Heart right ventricle (tissue), 16 donors: ENCODE data around the gene HYAL3. TPM values are rescaled to one million over a fixed set of nuclear protein-coding genes. Genes with fewer than 3 reads are reported as not detected.
"Not testable (repeated sequence)": the region's sequence is repeated elsewhere in the genome, so short reads cannot be mapped to it uniquely, and the experiment has no call there.

Experiments
- ATAC-seq, 8 donors: fragments of 200-7000 bp; cut with Tn5 transposase; one replicate each; pipeline ENCODE4 v1.9.1; 2020; ENCODE audit warnings: mild to moderate bottlenecking in 8 of 8, moderate library complexity in 8 of 8, moderate number of reproducible peaks in 1 of 8
- DNase-seq, 2 donors: peaks; one replicate each; pipeline ENCODE4 v3.0.0-alpha.2; 2020
- H3K27ac ChIP-seq, 10 donors: fragments of 200-600 bp; sonication (generic) in 2 of 10; one replicate each; pipeline versions ENCODE4 v1.5.0 to v1.8.0; 2020 to 2022; ENCODE audit warnings: mild to moderate bottlenecking in 3 of 10
- H3K27me3 ChIP-seq, 7 donors: fragments of 200-600 bp; one replicate each; pipeline ENCODE4 v1.8.0; 2021 to 2022; ENCODE audit warnings: mild to moderate bottlenecking in 2 of 7
- H3K36me3 ChIP-seq, 9 donors: fragments of 200-600 bp; sonication (generic) in 1 of 9; one replicate each; pipeline versions ENCODE4 v1.5.0 to v1.8.0; 2020 to 2022; ENCODE audit warnings: mild to moderate bottlenecking in 2 of 9
- H3K4me1 ChIP-seq, 9 donors: fragments of 200-600 bp; sonication (generic) in 1 of 9; one replicate each; pipeline versions ENCODE4 v1.5.0 to v1.8.0; 2020 to 2022; ENCODE audit warnings: mild to moderate bottlenecking in 4 of 9
- H3K4me3 ChIP-seq, 10 donors: fragments of 200-600 bp; sonication (generic) in 2 of 10; one replicate each; pipeline versions ENCODE4 v1.5.0 to v1.8.0; 2020 to 2022; ENCODE audit warnings: mild to moderate bottlenecking in 7 of 10, moderate library complexity in 2 of 10
- H3K9me3 ChIP-seq, 11 donors: fragments of 200-600 bp in 10 of 11; sonication (generic) in 2 of 11; one replicate each; pipeline versions ENCODE4 v1.5.0 to v1.8.0; 2013 to 2022; ENCODE audit warnings: mild to moderate bottlenecking in 2 of 11, control low read depth in 1 of 11, moderate library complexity in 1 of 11
- WGBS, 2 donors: extraction: QIAGEN DNeasy Blood & Tissue Kit; methylation state at CpG; one replicate each; pipeline ENCODE4 v1.1.7; 2013; ENCODE audit warnings: inconsistent platforms in 1 of 2; 5-methylcytosine and 5-hydroxymethylcytosine counted together
- intact Hi-C, 10 donors: fragments of 100-400 bp; cut with DNase I; formaldehyde crosslinking; loops; one replicate each; pipeline versions ENCODE4 v1.11.1 to v1.14.2; 2022
- polyA plus RNA-seq, 2 donors: library from polyadenylated mRNA; stranded (reverse); fragments of 200-250 nt; gene quantifications; one replicate each; pipeline ENCODE4 v1.2.3, GENCODE V29; 2013
- total RNA-seq, 10 donors: library from RNA; stranded (reverse); fragmentation: NEBNext Ultra II Directional in 3 of 10; extraction: Animal tissue kit (Norgen Biotek cat#: 25700) in 3 of 10; gene quantifications; one replicate each; pipeline versions ENCODE4 v1.2.1 to v1.2.4, GENCODE V29; 2021 to 2023
- TF ChIP-seq, protein P1 (sequence below), 9 donors: fragments of 200-600 bp; sonication (generic) in 2 of 9; IDR thresholded peaks; one replicate each; pipeline versions ENCODE4 v1.5.0 to v1.8.0; 2021 to 2022; ENCODE audit warnings: antibody characterized with exemption in 9 of 9, mild to moderate bottlenecking in 5 of 9, moderate library complexity in 1 of 9
- donor health status: Arrhythmogenic right ventricular cardiomyopathy.
- donor health status: ischemic (EF 13 %, LVEDD 7.1; RV severe dilation, severe dysfunction).
- donor health status: healthy with polysubstance abuse.
- donor health status: DM: no; HTN: yes; CAD: no.
- donor health status: DM: no; HTN: no; CAD: no.
- donor health status: ischemic (EF 25% LVEDD 6.9; RV normal size, moderate dysfunction).
- donor health status: ischemic (EF 25% LVEDD 5.7; RV mildly dilated, moderate dysfunction).
- donor health status: healthy.
- donor health status: DM: yes; HTN: yes; CAD: no.
- donor health status: Ischemic cardiomyopathy.
- donor health status: ischemic (EF 35%, LVEDD 5.7; RV mildly dilated, moderate dysfunction).
- donor health status: nonischemic (EF 11% LVEDD 7.7; RV severe dilation, severe dysfunction).
- donor health status: DM: yes; HTN: yes; CAD: no.
- donor health status: PGD.
- donor health status: ischemic (EF 29% LVEDD 5.4; RV normal size, mild dysfunction).
- donor health status: nonischemic (EF 23%, LVEDD 6.1; RV moderate dilation, normal function).

HYAL3 gene
- total and polyA plus RNA-seq, 12 donors, result 0.80 to 3.0 (median 2.0) TPM

DNA sequence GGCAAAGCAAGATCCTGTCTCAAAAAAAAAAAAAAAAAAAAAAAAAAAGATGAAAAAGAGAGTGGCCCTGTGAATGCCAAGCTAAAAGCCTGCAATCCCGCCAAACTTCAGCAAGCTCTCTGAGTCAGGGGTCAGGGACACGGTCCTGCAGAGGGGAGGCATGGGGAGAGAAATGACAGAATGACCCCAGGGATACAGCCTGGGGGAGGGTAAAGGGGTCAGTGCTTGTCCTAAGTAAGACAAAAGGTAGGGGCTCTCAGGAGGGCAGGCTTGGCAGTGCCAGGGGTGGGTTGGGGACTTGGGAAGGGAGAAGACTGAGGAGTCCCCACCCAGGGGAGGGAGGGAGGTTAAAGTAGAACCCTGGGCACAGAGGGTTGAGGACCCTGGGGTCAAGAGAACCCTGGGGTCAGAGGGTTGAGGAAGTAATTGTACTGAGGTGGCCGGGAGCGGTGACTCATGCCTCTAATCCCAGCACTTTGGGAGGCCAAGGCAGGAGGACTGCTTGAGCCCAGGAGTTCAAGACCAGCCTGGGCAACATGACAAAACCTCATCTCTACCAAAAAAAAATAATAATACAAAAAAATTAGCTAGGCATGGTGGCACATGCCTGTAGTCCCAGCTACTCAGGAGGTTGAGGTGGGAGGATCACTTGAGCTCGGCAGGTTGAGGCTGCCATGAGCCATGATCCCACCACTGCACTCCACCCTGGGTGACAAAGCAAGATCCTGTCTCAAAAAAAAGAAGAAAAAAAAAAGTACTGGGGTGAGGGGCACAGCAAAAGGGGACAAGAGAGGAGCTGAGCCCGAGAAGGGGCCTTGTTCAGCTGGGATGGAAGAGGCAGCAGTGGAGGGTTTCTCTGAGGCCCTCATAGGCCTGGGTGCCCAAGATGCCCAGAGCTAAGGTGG is 35.5 kb downstream of the HYAL3 start:
- DNase-seq (no peak), ATAC-seq (no peak)
- peak overlapping the region in 1 of 10 donors; percentile 7 for H3K4me3 ChIP-seq
- H3K36me3 ChIP-seq, result peaks cover 0 to 11% (median 0%) of the 10 kb centered on the region in 9 donors
- H3K27me3 ChIP-seq, result peaks cover 0 to 14% (median 0%) of the 10 kb centered on the region in 7 donors
- H3K9me3 ChIP-seq, result no peaks in the 10 kb centered on the region
- intact Hi-C loops, result loop anchor here in 1 of 10 donors (10.0 kb wide), 1 partner anchor 61 kb away; the partner anchor contains the start of genes HYAL2 and TUSC2
- H3K4me1 ChIP-seq, result peaks cover 41 to 81% (median 68%) of the 10 kb centered on the region in 9 donors
- H3K27ac ChIP-seq, result peak overlapping the region in 9 of 10 donors; percentile 61 to 98 (median 94)
- 71 to 74% methylated on average over 6 of the region's 6 CpGs for WGBS, 2 donors
- TF ChIP-seq, protein P1, sequence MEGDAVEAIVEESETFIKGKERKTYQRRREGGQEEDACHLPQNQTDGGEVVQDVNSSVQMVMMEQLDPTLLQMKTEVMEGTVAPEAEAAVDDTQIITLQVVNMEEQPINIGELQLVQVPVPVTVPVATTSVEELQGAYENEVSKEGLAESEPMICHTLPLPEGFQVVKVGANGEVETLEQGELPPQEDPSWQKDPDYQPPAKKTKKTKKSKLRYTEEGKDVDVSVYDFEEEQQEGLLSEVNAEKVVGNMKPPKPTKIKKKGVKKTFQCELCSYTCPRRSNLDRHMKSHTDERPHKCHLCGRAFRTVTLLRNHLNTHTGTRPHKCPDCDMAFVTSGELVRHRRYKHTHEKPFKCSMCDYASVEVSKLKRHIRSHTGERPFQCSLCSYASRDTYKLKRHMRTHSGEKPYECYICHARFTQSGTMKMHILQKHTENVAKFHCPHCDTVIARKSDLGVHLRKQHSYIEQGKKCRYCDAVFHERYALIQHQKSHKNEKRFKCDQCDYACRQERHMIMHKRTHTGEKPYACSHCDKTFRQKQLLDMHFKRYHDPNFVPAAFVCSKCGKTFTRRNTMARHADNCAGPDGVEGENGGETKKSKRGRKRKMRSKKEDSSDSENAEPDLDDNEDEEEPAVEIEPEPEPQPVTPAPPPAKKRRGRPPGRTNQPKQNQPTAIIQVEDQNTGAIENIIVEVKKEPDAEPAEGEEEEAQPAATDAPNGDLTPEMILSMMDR (IDR thresholded peaks at IDR 0.05), result no peak

DNA sequence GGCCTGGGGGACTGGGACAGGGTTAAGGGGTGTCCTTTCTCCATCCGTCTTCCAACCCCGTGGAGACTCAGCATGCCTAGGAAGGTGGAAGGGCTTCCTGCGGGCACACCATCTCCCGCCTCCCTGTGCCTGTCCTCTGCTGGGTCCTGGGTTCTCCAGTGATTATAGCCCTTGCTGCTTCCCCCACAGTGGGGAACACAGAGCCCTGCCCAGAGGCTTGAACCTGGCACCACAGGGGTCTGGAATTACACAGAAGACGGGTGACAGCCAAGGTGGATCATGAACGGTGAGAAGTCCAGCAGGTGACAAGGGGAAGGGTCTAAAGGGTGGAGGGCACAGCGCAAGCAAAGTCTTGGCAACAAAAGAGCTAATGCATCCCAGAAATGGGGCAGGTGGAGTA is 36.4 kb downstream of the HYAL3 start:
- H3K27ac ChIP-seq, result peak overlapping the region in 6 of 10 donors; percentile 16 to 99 (median 95)
- ATAC-seq (no peak), DNase-seq (no peak)
- H3K4me1 ChIP-seq, result peaks cover 41 to 81% (median 58%) of the 10 kb centered on the region in 9 donors
- peaks cover 0 to 2% (median 0%) of the 10 kb centered on the region in 11 donors for H3K9me3 ChIP-seq
- intact Hi-C loops, result loop anchor here in 1 of 10 donors (10.0 kb wide), 1 partner anchor 62 kb away; the partner anchor contains the start of genes HYAL2 and TUSC2
- H3K36me3 ChIP-seq, result peaks cover 0 to 20% (median 9%) of the 10 kb centered on the region in 9 donors
- 84 to 91% methylated on average over 7 of the region's 7 CpGs for WGBS, 2 donors
- H3K4me3 ChIP-seq, result no peak overlapping the region
- TF ChIP-seq, protein P1 (IDR thresholded peaks at IDR 0.05), result no peak
- H3K27me3 ChIP-seq, result peaks cover 0 to 12% (median 0%) of the 10 kb centered on the region in 7 donors

DNA sequence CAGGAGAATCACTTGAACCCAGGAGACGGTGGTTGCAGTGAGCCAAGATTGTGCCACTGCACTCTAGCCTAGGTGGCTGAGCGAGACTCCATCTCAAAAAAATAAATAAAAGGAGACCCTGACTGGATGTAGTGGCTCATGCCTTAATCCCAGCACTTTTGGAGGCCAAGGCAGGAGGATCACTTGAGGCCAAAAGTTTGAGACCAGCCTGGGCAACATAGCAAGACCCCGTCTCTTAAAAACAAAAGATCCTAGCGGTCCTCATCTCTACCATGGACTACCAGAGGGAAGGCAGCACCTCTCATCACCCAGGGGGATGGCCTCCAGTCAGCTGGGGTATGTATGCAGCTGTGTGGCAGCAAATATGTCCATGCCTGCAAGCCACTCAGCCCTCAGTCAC is 37.0 kb downstream of the HYAL3 start:
- not testable (repeated sequence) for H3K27me3 ChIP-seq, DNase-seq, ATAC-seq, H3K9me3 ChIP-seq, H3K4me3 ChIP-seq
- Histone ChIP-seq H3K27ac (peak overlapping the region in 7 of 10 donors; percentile 97 to 100 (median 99)), H3K36me3 (peaks cover 0 to 26% (median 14%) of the 10 kb centered on the region in 9 donors), H3K4me1 (peaks cover 41 to 82% (median 55%) of the 10 kb centered on the region in 9 donors)
- WGBS, 2 donors, result 97 to 99% methylated on average over 4 of the region's 4 CpGs
- intact Hi-C loops, result loop anchor here in 1 of 10 donors (10.0 kb wide), 1 partner anchor 63 kb away; the partner anchor contains the start of genes HYAL2 and TUSC2

DNA sequence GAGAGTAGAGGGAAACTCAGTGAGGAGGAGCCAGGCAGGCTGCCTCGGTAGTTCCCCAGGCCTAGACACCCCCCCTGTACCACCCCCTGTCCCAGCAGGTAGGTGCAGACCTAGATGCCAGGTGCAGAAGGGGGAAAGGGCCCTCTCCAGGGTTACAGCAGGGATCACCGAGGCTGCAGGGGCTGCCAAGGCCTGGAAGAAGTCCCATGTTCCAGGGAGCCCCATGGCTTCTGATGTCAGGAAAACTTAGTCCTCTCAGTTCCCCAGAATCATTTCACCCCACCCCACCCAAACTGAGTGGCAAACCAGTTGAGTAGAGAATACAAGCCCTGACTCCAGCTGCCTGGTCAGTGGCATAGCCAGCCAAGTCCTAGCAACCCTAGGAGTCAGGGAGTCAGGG is 37.7 kb downstream of the HYAL3 start:
- ATAC-seq (no peak), DNase-seq (no peak)
- TF ChIP-seq, protein P1 (IDR thresholded peaks at IDR 0.05), result no peak
- Histone ChIP-seq H3K4me1 (peaks cover 39 to 82% (median 54%) of the 10 kb centered on the region in 9 donors), H3K36me3 (peaks cover 1 to 33% (median 21%) of the 10 kb centered on the region in 9 donors), H3K9me3 (peaks cover 0 to 7% (median 0%) of the 10 kb centered on the region in 11 donors), H3K27me3 (no peaks in the 10 kb centered on the region), H3K4me3 (peak overlapping the region in 2 of 10 donors; percentile 69 to 72), H3K27ac (peak overlapping the region in 9 of 10 donors; percentile 94 to 100 (median 99))
- WGBS, 2 donors, result 57 to 60% methylated on average over 2 of the region's 2 CpGs
- intact Hi-C loops, result loop anchor here in 1 of 10 donors (10.0 kb wide), 1 partner anchor 63 kb away; the partner anchor contains the start of genes HYAL2 and TUSC2
